HG03354 (cell line): ENCODE results near the gene VHLL.

Experiments
- ATAC-seq: cut with Tn5 transposase; IDR thresholded peaks from one replicate; pipeline ENCODE4 v1.9.1; 2021; ENCODE audit warnings: mild to moderate bottlenecking; ENCODE audit not compliant: unreplicated experiment, poor library complexity, severe bottlenecking

The VHLL gene

DNA sequence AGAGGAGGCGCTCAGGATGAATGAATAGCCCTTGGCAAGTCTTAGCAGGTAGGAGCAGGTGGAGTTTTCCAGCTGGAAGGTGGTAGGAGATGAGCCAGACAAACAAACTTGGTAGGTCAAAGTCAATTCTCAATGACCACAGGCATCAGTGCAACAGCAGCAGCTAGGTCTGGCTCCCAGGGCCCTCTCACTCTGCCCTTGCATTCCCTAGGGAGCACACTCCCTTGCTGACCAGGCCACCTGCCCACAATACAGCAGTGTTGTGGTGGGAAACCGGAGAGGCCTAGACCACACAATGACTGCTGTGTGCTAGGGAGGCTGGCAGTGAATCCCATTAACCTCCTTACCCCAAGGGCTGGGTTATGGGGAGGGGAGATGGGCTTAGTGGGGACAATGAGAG lies 38.2 kb downstream of the VHLL start:
- no peak for ATAC-seq

- no peak for ATAC-seq
Measured at GRCh38 chr1:156259805-156260204, 39.3 kb downstream of the VHLL start.

- ATAC-seq: no peak
Measured at GRCh38 chr1:156258859-156259258, 40.2 kb downstream of the VHLL start.

DNA sequence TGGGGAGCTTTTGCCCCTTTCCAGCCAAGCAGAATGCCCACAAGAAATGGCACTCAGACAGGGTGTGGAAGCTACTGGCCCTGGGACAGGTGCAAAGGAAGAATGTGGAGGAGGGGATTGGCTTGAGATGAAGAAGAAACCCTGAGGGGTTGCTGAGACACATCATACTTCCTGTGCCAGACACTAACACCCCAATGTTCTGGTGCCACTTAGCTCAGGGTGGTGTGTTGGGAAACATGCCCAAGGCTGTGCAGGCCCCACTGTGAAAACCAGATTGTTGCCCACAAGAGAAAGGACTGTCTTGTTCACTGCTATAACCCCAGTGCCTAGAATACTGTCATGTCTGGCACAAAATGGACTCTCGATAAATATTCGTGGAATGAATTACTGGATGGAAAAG lies 41.4 kb downstream of the VHLL start:
- ATAC-seq: no peak

GRCh38 chr1:156253634-156254033 lies 45.5 kb downstream of the VHLL start:
- no peak for ATAC-seq

- no peak for ATAC-seq
Measured at GRCh38 chr1:156251527-156251926, 47.6 kb downstream of the VHLL start.

- no peak for ATAC-seq
Measured at GRCh38 chr1:156249593-156249992, 49.5 kb downstream of the VHLL start.
